Activated CD4-positive, alpha-beta T cell treated with anti-CD3 and anti-CD28 coated beads, Interleukin-2, amount 10 ng/mL, durations not matched to agents 24 days and 14 days (primary cell): ENCODE results near the gene ASPSCR1. TPM values are rescaled to one million over a fixed set of nuclear protein-coding genes. Genes with fewer than 3 reads are reported as not detected.

Source experiments
- DNase-seq: peaks from one replicate; pipeline ENCODE4 v3.0.0; 2022
- H3K27ac Mint-ChIP-seq: one replicate; pipeline ENCODE4 v1.8.0; 2022; ENCODE audit warnings: mild to moderate bottlenecking, mixed read lengths
- H3K27me3 Mint-ChIP-seq: one replicate; pipeline ENCODE4 v1.8.0; 2022; ENCODE audit warnings: mixed read lengths
- H3K36me3 Mint-ChIP-seq: one replicate; pipeline ENCODE4 v1.8.0; 2022; ENCODE audit warnings: low read depth, mild to moderate bottlenecking, mixed read lengths
- H3K4me1 Mint-ChIP-seq: one replicate; pipeline ENCODE4 v1.8.0; 2021; ENCODE audit warnings: mixed read lengths
- H3K4me3 Mint-ChIP-seq: one replicate; pipeline ENCODE4 v1.8.0; 2022; ENCODE audit warnings: mild to moderate bottlenecking, moderate library complexity, mixed read lengths
- H3K9me3 Mint-ChIP-seq: one replicate; pipeline ENCODE4 v1.8.0; 2021; ENCODE audit warnings: mixed read lengths
- intact Hi-C: fragments of 100-400 bp; cut with micrococcal nuclease; formaldehyde crosslinking; loops from one replicate; pipeline ENCODE4 v1.15.1; 2023
- total RNA-seq: library from RNA; stranded (reverse); gene quantifications from 2 replicates; pipeline ENCODE4 v1.2.3, GENCODE V29; 2022

ASPSCR1 gene
- total RNA-seq, 1 donor from 2014 or later: 35.1 TPM

- H3K36me3 Mint-ChIP-seq: no peaks in the 10 kb centered on the region
- no peak for DNase-seq
- H3K9me3 Mint-ChIP-seq: no peaks in the 10 kb centered on the region
- intact Hi-C loops: no loop called here
- peaks cover 46% of the 10 kb centered on the region for H3K27me3 Mint-ChIP-seq
- no peak within 1 kb of the TSS for H3K27ac Mint-ChIP-seq
- H3K4me1 Mint-ChIP-seq: peaks cover 3% of the 10 kb centered on the region
- no peak within 1 kb of the TSS for H3K4me3 Mint-ChIP-seq
Measured at GRCh38 chr17:81961087-81961511, 16.3 kb upstream of the ASPSCR1 start, which contains the start of gene NOTUM. NOTUM (minus strand) TSS chr17:81961187; CDS start chr17:81960909, 278 bp downstream.

- H3K36me3 Mint-ChIP-seq: no peaks in the 10 kb centered on the region
Measured at GRCh38 chr17:81961521-81962498, 15.6 kb upstream of the ASPSCR1 start.

GRCh38 chr17:81962499-81963441 is 14.7 kb upstream of the ASPSCR1 start:
- peaks cover 3% of the 10 kb centered on the region for H3K4me1 Mint-ChIP-seq
- no peak overlapping the region for H3K27ac Mint-ChIP-seq
- peak overlapping the region; percentile 21 for H3K4me3 Mint-ChIP-seq
- no peaks in the 10 kb centered on the region for H3K9me3 Mint-ChIP-seq
- H3K27me3 Mint-ChIP-seq: peaks cover 42% of the 10 kb centered on the region
- H3K36me3 Mint-ChIP-seq: no peaks in the 10 kb centered on the region
- intact Hi-C loops: no loop called here
- no peak for DNase-seq

More at GRCh38 chr17:81961521-81962498, 15.6 kb upstream of the ASPSCR1 start:
- Mint-ChIP-seq H3K27me3 (peaks cover 46% of the 10 kb centered on the region), H3K27ac (no peak overlapping the region), H3K4me1 (peaks cover 3% of the 10 kb centered on the region), H3K9me3 (no peaks in the 10 kb centered on the region), H3K4me3 (peak overlapping the region; percentile 21)
- no peak for DNase-seq
- intact Hi-C loops: no loop called here

- intact Hi-C loops: no loop called here
- no peaks in the 10 kb centered on the region for H3K9me3 Mint-ChIP-seq
- H3K4me3 Mint-ChIP-seq: no peak overlapping the region
- H3K4me1 Mint-ChIP-seq: peaks cover 10% of the 10 kb centered on the region
- no peaks in the 10 kb centered on the region for H3K36me3 Mint-ChIP-seq
- no peak overlapping the region for H3K27ac Mint-ChIP-seq
- DNase-seq: no peak
- peaks cover 29% of the 10 kb centered on the region for H3K27me3 Mint-ChIP-seq
Measured at GRCh38 chr17:81964081-81964849, 13.2 kb upstream of the ASPSCR1 start.

GRCh38 chr17:81966343-81967243 is 10.8 kb upstream of the ASPSCR1 start:
- H3K9me3 Mint-ChIP-seq: no peaks in the 10 kb centered on the region
- no peaks in the 10 kb centered on the region for H3K36me3 Mint-ChIP-seq
- peaks cover 10% of the 10 kb centered on the region for H3K4me1 Mint-ChIP-seq
- no peak overlapping the region for H3K27ac Mint-ChIP-seq
- H3K27me3 Mint-ChIP-seq: peaks cover 29% of the 10 kb centered on the region
- intact Hi-C loops: no loop called here
- peak overlapping the region; percentile 45 for H3K4me3 Mint-ChIP-seq
- DNase-seq: peak; percentile 56

- no peak for DNase-seq
- peak overlapping the region; percentile 72 for H3K4me3 Mint-ChIP-seq
- peaks cover 27% of the 10 kb centered on the region for H3K27me3 Mint-ChIP-seq
- H3K9me3 Mint-ChIP-seq: no peaks in the 10 kb centered on the region
- intact Hi-C loops: no loop called here
- H3K4me1 Mint-ChIP-seq: peaks cover 10% of the 10 kb centered on the region
- no peaks in the 10 kb centered on the region for H3K36me3 Mint-ChIP-seq
- no peak overlapping the region for H3K27ac Mint-ChIP-seq
Measured at GRCh38 chr17:81967244-81967532, 10.2 kb upstream of the ASPSCR1 start.

GRCh38 chr17:81967533-81968395 is 9.7 kb upstream of the ASPSCR1 start:
- Mint-ChIP-seq H3K4me1 (peaks cover 10% of the 10 kb centered on the region), H3K27ac (peak overlapping the region; percentile 80), H3K36me3 (no peaks in the 10 kb centered on the region), H3K9me3 (no peaks in the 10 kb centered on the region), H3K4me3 (peak overlapping the region; percentile 72), H3K27me3 (peaks cover 23% of the 10 kb centered on the region)
- peak; percentile 96 for DNase-seq
- intact Hi-C loops: loop anchor here (1.0 kb wide), 1 partner anchor 10 kb away; the partner anchor contains the start of gene ASPSCR1

- Mint-ChIP-seq H3K4me1 (peaks cover 10% of the 10 kb centered on the region), H3K27ac (peak overlapping the region; percentile 80), H3K9me3 (no peaks in the 10 kb centered on the region), H3K36me3 (no peaks in the 10 kb centered on the region), H3K27me3 (peaks cover 18% of the 10 kb centered on the region), H3K4me3 (peak overlapping the region; percentile 72)
- intact Hi-C loops: loop anchor here (1.0 kb wide), 1 partner anchor 9 kb away; the partner anchor contains the start of gene ASPSCR1
- DNase-seq: no peak
Measured at GRCh38 chr17:81968396-81968745, 9.1 kb upstream of the ASPSCR1 start.

- Mint-ChIP-seq H3K4me3 (no peak overlapping the region), H3K27me3 (peaks cover 10% of the 10 kb centered on the region), H3K27ac (no peak overlapping the region), H3K36me3 (no peaks in the 10 kb centered on the region), H3K4me1 (peaks cover 10% of the 10 kb centered on the region), H3K9me3 (no peaks in the 10 kb centered on the region)
- DNase-seq: no peak
- intact Hi-C loops: loop anchor here (1.0 kb wide), 1 partner anchor 8 kb away; the partner anchor contains the start of gene ASPSCR1
Measured at GRCh38 chr17:81968850-81969812, 8.3 kb upstream of the ASPSCR1 start.

- Mint-ChIP-seq H3K36me3 (no peaks in the 10 kb centered on the region), H3K9me3 (peaks cover 3% of the 10 kb centered on the region), H3K4me3 (no peak overlapping the region), H3K4me1 (peaks cover 19% of the 10 kb centered on the region), H3K27ac (no peak overlapping the region), H3K27me3 (peaks cover 2% of the 10 kb centered on the region)
- intact Hi-C loops: no loop called here
- no peak for DNase-seq
Measured at GRCh38 chr17:81973432-81973831, 4.0 kb upstream of the ASPSCR1 start.
